RPMI8226 (cell line): ENCODE results near the gene PPP2R2B.
"Not testable (repeated sequence)": the region's sequence is repeated elsewhere in the genome, so short reads cannot be mapped to it uniquely, and the experiment has no call there.

Source experiments
- DNase-seq: peaks from one replicate; pipeline ENCODE4 v3.0.0-alpha.2; 2015

PPP2R2B gene

DNA sequence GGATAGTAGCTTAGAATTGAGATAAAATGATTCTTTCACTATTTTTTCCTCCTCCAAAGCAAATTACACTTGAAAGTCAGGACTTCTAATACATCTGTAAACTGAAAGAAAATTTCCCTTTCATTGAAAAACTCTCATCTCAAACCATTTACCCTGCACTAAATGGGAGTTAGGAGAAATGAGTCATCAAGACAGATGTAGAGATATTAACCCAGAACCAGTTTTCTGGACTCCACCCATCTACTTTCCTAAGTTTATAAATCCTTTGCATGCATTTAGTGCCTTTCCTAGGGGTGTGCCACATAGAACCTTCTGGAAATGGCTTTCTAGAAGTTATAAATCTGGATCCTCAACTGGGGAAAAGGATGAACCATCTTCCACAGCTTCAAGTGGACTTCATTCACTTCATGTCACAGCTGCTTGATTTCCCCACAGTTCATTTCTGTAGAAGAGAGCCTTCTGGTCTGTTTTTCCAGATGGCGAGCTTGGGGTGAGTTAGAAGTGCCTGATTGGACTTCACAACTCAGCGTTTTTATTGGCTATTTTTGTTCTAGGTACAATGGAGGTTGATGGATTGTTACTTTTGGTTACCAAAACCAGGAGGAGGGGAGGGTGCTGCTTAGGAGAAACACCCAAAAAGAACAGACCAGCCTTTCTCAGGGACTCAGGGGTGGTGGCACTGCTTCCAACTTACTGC is 290.1 kb downstream of the PPP2R2B start:
- no peak for DNase-seq

DNA sequence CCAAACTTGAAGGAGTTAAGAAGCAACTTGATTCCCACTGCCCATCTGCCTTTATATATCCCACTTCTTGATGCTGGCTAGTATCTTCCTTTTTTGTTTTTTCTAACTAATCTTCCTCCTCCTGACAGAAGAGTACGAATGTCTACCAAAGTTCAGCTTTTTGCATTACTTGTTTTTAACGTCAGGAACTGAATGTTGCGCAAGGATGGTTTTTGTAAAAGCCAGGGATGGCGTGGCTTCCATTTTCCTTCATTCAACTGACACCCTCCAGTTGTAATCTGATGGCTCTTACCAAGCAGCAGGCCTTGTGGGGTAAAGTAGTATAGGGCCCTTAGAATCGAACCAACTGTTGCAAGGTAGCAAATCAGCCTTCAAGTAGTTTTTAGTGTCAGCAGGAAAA is 291.8 kb downstream of the PPP2R2B start:
- DNase-seq = no peak

DNA sequence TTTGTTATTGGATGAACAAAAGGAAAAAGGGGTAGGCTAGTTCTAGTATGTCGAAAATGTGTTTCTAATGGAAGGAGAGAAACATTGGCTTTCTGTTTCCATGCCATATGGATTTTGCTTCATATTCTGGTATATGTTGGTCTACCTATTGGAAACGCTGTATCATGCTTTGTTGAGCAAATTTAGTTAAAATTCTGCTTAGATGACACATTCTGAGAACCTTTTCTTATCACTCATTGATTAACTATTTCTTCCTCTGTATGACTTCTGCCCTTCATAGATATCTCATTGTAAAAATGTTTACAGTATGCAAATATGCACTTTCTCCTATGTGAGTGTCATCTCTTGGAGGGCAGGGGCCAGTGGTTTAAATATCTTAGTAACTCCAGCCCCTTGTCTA is 293.8 kb downstream of the PPP2R2B start:
- DNase-seq = no peak

DNA sequence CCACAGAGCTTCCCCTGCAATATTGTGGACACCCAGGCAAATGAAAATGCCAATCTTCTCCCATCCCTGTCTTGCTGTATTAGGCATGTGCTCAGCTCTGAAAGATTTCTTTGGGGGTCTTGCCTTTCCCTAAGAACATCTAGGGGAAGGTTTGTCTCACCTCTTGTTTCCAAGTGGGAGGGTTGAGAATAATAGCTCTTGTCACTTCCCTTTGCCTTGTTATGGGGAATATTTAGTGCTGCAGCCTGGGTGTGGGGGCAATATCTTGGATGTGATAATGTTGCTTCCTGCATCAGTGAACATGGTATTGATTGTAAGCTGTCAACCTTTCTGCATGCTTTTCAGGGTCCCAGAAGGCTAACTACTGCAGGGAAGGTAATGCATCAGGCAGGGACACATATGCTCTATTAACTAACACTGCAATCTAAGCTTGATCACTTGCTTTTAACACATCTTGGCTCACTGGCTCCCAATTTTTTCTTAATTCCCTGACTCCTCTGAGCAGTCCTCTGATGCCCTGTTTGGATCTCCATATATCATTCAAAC is 296.4 kb downstream of the PPP2R2B start:
- no peak for DNase-seq

DNA sequence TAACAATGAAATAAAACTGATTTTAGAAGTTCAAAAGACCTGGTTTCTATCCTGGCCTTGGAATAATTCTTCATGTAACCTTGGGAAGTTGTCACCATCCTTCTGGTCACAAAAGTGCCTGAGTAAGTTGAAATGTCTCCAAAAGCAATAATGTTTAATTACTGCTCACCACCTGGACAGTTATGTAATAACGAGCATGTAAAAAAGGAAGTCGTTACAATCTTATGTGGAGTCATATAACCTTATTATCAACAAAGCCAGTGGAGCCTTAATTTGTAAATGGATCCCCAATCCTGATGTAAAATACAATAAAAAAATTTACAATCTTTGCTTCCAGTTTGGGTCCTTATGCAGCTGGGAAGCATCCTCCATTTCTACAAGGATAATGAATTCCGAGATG is 298.3 kb downstream of the PPP2R2B start:
- no peak for DNase-seq

DNA sequence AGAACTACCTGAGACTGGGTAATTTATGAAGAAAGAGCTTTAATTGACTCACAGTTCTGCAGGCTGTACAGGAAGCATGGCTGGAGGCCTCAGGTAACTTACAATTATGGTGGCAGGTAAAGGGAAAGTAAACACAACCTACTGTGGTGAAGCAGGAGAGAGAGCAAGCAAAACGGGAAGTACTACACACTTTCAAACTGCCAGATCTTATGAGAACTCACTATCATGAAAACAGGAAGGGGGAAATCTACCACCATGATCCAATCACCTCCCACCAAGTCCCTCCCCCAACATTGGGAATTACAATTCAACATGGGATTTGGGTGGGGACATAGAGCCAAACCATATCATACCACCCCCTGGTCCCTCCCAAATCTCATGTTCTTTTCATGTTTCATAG is 303.8 kb downstream of the PPP2R2B start:
- no peak for DNase-seq

DNA sequence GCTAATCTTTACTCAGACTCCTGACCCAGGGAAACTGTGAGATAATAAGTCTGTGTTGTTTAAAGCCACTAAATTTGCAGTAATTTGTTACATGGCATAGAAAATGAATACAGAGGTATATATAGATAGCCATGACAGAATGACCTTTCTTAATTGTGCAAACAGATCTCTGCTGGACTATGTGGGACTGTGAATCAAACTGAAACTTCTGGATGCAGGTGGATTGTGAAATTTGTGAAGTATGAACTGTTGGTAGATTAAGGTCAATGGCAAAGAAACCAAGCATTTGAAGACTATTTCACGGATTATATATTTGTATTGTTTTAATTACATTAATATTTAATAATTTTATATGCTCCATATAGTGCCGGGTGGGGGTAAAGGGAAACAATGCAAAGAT is 310.4 kb downstream of the PPP2R2B start:
- DNase-seq = no peak

DNA sequence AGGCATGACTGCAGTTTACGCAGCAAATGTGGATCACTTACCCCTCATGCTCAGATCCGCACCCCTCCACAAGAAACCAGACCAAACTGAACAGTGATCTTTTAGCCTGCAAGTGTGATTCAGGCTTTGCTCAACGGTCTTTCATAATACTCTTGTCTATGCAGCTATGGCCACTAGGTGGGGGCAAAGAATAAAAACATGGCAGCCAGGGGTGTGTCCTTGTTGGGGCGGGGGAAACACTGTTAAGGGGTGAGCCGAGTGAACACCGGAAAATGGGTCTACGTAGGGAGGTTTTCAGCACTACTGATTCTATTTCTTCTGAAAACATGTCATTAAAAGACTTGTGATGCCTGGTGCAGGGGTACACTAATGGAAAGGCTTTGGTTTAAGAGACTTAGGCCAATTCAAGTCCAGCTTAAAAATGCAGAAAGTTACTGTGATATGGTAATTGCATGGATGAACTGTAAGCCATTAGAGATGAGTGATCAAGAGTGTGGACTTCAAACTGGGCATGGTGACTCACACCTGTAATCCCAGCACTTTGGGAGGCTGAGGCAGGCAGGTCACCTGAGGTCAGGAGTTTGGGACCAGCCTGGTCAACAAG is 312.7 kb downstream of the PPP2R2B start:
- DNase-seq = peak; percentile 62

DNA sequence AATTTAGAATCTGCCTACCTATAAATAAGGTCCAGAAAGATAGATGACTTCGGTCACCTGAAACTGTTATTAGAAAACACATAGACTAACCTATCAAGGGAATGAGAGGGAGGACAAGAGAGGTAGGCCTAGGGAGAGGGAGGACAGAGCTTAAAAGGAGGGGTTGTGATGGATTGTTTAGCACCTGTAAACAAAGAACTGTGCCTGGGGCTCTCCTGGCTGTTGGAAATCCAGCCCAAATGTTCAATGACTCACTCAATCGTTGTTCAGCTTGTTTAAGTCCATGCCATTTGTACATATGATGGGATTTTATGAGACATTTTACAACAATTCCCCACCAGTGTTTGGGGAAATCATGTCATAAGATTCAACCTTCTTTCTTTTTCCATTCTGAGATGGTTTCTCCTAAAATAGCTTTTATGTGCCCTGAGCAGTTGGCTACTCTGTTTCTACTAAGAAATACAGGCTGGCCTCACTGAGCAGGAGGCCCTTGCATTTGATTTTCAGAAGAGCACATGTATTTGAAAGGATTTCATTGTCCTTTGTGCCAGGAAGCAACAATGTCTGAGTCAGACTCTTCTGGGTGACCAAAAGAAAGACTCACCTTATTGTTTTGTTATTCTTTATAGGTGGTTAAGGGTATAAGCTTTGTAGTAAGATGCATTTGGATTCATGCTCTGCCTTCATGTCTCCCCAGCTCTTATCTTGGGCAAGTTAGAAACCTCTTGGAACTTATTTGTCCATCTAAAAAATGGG is 314.4 kb downstream of the PPP2R2B start:
- no peak for DNase-seq

DNA sequence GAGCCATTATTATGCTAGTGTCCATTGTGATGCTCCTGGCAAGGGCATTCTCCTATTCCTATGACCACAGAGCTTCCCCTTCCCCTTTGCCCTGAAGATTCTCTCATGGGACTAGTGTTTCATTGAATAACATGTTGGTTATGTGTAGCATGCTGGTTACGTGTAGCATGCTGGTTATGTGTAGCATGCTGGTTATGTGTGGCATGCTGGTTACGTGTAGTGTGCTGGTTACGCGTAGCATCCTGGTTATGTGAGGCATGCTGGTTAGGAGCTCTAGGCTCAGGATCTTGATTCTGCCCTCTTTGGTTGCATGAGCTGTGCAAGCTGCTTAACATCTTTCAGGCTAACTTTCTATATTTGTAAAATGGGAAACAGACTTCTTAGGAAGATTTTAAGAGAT is 316.1 kb downstream of the PPP2R2B start:
- no peak for DNase-seq

DNA sequence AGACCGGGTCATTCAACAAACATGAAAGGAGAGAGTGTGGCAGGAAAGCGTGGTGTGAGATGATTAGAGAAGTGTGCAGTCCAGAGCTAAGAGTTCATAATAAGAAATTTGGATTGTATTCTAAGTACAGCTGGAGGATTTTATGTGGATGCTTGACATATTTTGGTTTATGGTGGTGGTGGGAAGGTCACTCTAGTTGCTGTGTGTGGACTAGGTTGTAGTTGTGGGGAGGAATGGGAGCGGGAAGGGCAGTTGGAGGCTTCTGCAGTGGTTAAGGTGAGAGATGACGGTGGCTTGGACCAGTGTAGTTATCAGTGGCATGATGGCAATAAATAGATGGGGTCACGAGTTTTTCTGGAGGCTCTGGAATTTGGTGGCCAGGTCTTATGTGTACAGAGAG is 316.8 kb downstream of the PPP2R2B start:
- no peak for DNase-seq

DNA sequence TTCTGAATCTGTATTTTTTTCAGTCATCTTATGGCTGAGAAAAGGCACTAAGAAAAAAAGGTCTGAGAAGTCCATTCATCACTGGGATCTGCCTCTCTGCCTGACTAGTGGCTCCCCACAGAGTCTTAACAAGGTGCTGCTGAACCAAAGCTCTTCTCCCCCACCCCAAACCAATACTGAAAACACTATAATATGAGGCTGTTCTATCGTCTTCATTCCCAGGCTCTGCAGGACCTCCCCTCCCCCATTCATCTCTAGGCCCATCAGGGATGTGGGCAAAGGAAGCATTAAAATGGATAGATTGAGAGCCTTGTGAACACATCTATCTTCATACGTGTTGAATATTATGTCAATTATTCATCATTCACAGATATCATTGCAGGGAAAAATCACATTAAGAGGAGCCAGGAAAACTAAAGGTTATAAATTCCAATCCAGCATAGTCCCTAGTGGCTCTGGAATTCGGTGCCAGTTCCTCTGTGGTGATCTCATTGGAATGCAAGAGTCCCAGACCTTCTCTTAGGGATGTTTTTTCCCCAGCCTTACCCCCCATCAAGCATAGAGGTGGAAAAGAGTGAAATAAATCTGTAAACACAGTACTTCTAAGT is 318.2 kb downstream of the PPP2R2B start:
- DNase-seq = no peak

DNA sequence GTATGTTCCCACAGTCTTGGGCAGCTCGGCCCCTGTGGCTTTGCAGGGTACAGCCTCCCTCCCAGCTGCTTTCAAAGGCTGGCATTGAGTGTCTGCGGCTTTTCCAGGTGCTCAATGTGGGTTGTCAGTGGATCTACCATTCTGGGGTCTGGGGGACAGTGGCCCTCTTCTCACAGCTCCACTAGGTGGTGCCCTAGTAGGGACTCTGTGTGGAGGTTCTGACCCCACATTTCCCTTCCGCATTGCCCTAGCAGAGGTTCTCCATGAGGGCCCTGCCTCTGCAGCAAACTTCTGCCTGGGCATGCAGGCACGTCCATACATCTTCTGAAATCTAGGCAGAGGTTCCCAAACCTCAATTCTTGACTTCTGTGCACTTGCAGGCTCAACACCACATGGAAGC is 321.7 kb downstream of the PPP2R2B start:
- DNase-seq = not testable (repeated sequence)

DNA sequence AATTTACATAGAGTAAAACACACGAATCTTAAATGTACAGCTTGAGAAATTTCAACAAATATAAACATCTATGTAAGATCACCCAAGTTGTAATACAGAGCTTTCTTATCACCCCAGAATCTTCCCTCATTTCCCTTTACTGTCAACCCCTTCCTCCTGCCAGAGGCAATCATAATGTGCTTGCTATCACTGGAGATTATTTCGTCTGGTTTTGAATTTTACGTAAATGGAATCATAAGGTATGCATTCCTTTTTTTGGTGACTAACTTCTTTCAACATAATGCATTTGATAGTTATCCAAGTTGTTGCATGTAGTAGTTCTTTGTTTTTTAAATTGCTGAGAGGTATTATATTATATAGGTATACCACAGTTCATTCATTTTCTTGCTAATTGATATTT is 325.1 kb downstream of the PPP2R2B start:
- DNase-seq = no peak

DNA sequence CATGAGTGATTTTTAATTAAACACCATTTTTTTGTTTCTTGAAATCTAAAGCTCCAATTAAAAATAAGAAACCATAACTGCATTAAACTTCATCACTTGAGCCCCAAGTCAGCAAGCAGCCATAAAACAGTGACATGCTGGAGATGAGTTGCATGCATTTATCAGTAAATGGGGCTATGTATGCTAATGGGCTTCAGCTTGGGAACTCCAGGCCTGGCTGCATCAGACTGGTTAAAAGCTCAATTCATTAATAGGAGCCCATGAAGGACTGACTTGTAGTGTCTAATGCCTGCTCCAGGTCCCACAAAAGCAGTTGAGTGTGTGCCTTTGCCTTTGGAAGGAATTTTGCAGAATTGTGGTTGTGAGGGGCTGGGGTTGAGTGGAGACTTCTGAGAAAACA is 328.9 kb downstream of the PPP2R2B start:
- no peak for DNase-seq

DNA sequence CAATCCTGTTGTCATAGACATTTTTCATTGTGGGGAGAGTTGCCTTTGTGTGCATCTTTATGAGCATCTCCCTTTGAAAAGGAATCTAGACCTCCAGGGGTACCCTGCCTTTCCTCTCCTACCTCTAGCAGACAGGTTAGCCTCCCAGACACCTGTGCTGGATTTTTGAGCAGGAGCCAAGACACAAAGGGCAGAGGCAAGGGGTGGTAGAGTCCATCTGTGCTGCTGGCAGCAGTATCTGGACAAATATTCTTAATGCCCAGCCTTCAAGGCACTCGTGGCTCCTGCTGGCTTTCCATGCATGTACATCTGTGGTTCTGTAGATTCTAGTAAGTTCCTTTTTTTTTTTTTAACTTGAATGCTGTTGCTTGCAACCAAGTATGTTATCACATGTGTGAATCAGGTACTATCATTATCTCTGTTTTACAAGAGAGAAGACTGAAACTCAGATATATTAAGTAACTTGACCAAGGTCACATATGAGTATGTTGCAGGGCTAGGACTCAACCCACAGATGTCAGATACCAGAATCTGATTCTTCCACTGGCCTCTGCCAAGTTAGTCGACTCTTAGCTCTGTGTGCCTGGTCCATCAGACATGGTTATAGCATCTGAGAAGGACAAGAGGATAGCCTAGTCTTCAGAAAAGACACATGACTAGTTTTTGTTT is 329.6 kb downstream of the PPP2R2B start:
- DNase-seq = no peak

DNA sequence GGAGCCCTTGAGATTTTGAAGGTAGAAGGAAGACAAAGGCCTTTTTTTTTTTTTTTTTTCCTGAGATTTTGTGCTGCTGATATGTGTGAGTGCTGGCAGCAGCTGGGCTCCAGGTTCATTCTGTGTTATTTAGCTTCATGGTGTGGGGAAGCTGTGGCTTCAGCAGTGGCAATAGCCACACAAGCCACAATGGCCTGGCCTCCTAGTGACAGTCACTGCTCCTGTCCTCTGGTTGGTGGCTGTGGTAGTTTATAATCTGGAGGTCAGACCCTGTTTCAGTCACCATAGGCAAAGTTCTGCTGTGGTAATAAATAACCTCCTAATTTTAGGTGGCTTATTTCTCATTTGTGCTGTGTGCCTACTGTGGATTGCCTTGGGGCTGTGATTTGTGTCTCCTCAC is 334.3 kb downstream of the PPP2R2B start:
- DNase-seq = no peak

DNA sequence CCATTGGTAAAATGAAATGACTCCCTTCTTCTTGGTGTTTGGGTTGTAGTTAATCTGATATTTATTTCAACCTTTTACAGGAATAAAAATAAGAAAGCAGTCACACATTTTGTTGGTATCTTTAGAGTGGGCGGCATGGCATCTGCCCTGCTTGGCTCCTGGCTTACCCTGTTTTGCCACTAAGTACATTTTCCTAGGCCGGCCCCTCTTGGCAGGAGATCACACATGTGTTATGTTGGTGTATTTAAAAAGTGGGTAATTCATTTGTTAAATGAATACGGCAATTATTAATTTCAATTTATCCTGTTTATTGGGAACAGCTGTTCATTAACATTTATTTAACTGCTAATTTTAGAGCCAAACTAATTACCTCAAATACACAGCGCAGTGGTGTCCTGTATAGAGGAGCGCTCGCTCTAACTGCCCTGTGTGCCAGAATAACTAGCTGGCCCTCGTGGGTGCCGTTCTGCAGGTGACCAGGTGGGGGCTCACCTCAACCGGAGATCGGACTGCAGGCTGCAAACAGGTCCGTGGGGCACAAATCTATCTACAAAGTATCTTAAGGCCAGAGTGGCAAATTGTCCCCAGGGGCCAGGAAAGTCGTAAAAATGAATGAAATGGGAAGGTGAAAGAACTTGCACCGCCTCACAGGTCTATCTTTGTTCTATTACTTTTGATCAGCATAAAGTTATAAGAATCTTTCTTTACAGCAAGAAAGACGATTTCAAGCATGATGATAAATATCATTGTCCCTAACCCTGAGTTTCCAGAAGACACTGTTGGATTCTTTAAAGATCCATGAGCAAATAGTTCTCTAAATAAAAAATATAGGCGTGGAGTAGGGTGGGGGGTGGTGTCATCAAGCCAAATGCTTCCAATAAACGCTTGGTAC is 336.4 kb downstream of the PPP2R2B start:
- DNase-seq = peak; percentile 76

DNA sequence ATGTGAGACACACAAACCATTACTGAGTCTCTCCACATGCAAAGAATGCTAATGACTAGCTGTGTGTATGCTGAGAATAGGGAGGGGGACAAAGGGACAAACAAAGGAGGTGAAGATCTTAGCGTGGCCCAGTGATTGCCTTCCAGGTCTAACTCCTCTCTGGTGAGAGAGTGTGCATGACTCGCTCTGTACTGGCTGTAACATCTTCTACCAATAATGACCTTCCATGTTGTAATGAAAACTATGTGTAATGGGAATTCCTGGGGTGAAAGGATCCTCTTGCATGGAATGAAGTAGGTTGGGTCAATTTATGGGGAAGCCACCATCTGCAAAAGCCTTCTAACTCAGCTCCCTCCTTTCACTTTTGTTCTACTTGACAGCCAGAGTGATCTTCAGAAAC is 338.1 kb downstream of the PPP2R2B start:
- DNase-seq = no peak

DNA sequence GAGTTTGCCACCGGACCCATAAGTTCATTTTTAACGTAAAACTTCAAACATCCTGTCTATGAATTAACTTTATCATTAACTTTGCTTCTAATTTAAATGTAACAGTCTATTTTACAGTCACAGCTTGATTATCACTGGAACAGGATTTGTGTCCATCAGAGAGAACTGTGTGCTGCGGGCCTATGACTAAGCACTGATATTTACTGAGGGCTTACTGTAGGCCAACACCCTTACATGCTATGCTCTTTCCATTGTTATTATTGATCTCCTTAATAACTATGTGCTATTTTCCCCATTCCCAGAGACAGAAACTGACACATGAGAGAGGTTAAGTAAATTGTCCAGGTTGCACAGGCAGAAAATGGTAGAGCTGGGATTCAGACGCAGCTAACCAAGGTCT is 338.6 kb downstream of the PPP2R2B start:
- no peak for DNase-seq

DNA sequence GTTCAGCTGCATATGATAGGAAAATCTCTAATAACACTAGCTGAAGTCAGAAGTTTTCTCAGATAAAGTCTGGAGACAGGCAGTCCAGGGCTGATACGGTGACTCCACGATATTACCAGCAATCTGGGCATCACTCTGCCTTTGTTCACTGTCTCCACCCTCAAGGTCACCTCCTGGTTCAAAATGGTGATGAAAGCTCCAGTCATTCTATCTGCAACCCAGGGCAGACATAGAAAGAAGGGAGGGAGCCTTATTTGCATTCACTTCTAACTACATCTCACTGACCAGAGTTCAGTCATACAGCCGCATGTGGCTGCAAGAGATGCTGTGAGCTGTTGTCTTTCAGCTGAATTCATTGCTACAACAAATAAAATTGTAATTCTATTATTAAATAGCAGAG is 340.1 kb downstream of the PPP2R2B start:
- DNase-seq = no peak

DNA sequence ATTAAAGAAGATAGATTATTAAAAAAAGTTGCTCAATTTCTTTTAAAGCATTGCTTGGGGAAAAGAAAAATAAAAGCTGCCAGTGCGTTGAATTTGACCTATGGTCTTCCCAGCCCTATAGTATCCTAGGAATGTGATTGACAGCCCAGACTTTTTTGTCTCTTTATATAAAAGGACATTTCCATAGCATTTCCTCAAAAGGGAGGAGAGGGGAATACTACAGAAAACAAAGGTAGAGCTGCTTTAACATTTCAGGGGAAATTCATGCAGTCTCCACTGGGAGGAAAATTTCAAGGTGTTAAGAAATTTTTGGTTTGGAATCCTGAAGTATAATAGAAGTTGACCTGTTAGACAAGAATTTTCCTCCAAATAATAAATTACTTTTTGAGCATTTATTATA is 344.7 kb downstream of the PPP2R2B start:
- DNase-seq = no peak
